NCI-H526 (cell line): Measurements from ENCODE around the gene BAIAP2L2.

Experiments used
- DNase-seq, 2 experiments: peaks; one replicate each; lab custom pipeline; 2025; lab: John Stamatoyannopoulos, UW

Gene BAIAP2L2

GRCh38 chr22:38067761-38068360 lies 42.6 kb downstream of the BAIAP2L2 start:
- DNase-seq: no peak

- DNase-seq: no peak
These were observed 43.5 kb downstream of the BAIAP2L2 start for GRCh38 chr22:38067028-38067415.

- no peak for DNase-seq
These were observed 44.0 kb downstream of the BAIAP2L2 start for GRCh38 chr22:38066381-38067027.

- DNase-seq: no peak
These were observed 44.9 kb downstream of the BAIAP2L2 start for GRCh38 chr22:38065539-38065938.

- no peak for DNase-seq
These were observed 47.7 kb downstream of the BAIAP2L2 start for GRCh38 chr22:38062791-38063190.

- peak; percentile 89 to 95 for DNase-seq
These were observed 53.3 kb downstream of the BAIAP2L2 start, which contains the start of gene PICK1 for GRCh38 chr22:38056969-38057891. PICK1 (plus strand) TSS chr22:38057404; CDS start chr22:38057810, 406 bp downstream.

GRCh38 chr22:38051900-38052862 lies 58.3 kb downstream of the BAIAP2L2 start:
- peak; percentile 50 to 82 for DNase-seq

- DNase-seq: no peak
These were observed 59.2 kb downstream of the BAIAP2L2 start for GRCh38 chr22:38051261-38051660.

- DNase-seq: no peak
These were observed 59.8 kb downstream of the BAIAP2L2 start for GRCh38 chr22:38050720-38051119.

GRCh38 chr22:38049812-38050619 lies 60.5 kb downstream of the BAIAP2L2 start:
- no peak for DNase-seq

GRCh38 chr22:38046070-38046748 lies 64.3 kb downstream of the BAIAP2L2 start:
- no peak for DNase-seq

- DNase-seq: no peak
These were observed 67.1 kb downstream of the BAIAP2L2 start for GRCh38 chr22:38043151-38044039.

GRCh38 chr22:38042488-38042790 lies 68.0 kb downstream of the BAIAP2L2 start:
- no peak for DNase-seq

GRCh38 chr22:38041760-38042487 lies 68.6 kb downstream of the BAIAP2L2 start:
- DNase-seq: no peak

GRCh38 chr22:38040953-38041759 lies 69.3 kb downstream of the BAIAP2L2 start:
- DNase-seq: no peak

- DNase-seq: no peak
These were observed 71.3 kb downstream of the BAIAP2L2 start for GRCh38 chr22:38038890-38039812.

- no peak for DNase-seq
These were observed 72.1 kb downstream of the BAIAP2L2 start for GRCh38 chr22:38038426-38038825.
